ENCODE measurements around the gene GCGR. TPM values are rescaled to one million over a fixed set of nuclear protein-coding genes. Genes with fewer than 3 reads are reported as not detected.

GCGR gene
- total and polyA plus RNA-seq, 2 of the 13 experiments (the other 11 are each of a cell fraction or from before 2014, with no cell fraction given): 0.04 to 0.13 TPM

DNA sequence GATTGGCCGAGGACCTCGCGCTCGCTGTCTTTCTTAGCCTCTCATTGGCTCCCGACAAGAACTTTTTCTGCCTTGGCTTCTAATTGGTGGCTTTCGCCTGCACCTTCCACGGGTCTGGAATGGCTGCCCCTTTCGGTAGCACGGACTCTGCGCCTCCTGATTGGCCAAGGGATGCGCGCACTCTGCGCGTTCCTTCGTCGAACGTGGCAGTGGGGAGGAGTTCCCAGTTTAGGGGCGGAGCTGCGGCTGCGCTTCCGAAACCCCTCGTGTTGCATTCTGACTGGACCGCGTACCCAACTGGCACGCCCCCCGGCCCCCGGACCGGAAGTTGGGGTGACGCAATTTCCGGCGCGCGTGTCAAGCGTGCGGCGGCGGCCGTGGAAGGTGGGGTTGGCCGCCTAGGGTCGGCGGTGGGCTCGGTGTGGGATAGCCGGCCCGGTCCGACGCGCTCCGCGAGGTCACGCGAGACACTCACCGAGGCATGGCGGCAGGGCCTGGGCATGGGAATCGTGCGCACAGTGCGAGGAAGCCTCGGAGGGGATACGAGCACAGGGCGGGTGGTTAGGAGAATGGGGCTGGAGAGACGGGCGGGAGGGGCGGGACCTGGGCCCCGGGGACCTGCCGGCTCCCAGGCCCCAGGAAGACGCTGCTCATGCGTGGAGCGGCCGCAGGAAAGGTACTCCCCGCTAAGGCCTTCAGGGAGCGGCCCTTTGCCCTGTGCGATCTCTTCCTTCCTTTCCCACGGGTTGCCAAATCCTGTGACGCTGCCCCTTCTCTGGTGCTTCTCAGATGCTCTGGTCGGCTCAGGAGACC is 57.0 kb downstream of the GCGR start (continued):
- TF ChIP-seq ZNF720 (CRISPR knock-in tag; IDR thresholded peaks at IDR 0.05) (no peak), ZNF607 (CRISPR knock-in tag; IDR thresholded peaks at IDR 0.05; ENCODE audit: borderline replicate concordance) (peak; percentile 21; the same call in 1 of the 2 replicates), SRF (IDR thresholded peaks at IDR 0.05; ENCODE audit: low read depth, low read length) (0 out of 2 replicates have a peak, but pooled peaks have one; percentile 13), BORCS8-MEF2B (CRISPR knock-in tag; IDR thresholded peaks at IDR 0.05) (peak; percentile 6; the same call in 1 of the 2 replicates), RFXANK (CRISPR knock-in tag; IDR thresholded peaks at IDR 0.05) (peak; percentile 47; the same call in 1 of the 2 replicates), BRCA1 (CRISPR knock-in tag; IDR thresholded peaks at IDR 0.05) (peak; percentile 86; the same call in 1 of the 2 replicates), ZNF468 (CRISPR knock-in tag; IDR thresholded peaks at IDR 0.05) (no peak; the same call in 1 of the 2 replicates), PCBP2 (optimal IDR thresholded peaks at IDR 0.05; ENCODE audit: low read depth, low read length, poor library complexity, severe bottlenecking) (no peak), ZNF773 (CRISPR knock-in tag; IDR thresholded peaks at IDR 0.05; ENCODE audit: borderline replicate concordance) (peak; percentile 87; the same call in 1 of the 2 replicates), ZBTB1 (CRISPR knock-in tag; IDR thresholded peaks at IDR 0.05; ENCODE audit: borderline replicate concordance) (peak; percentile 35; the same call in 1 of the 2 replicates), ZNF44 (CRISPR knock-in tag; IDR thresholded peaks at IDR 0.05) (peak; percentile 97; the same call in 1 of the 2 replicates), CENPT (CRISPR knock-in tag; IDR thresholded peaks at IDR 0.05; ENCODE audit: low read depth) (peak; percentile 81; the same call in 1 of the 2 replicates)
- TF ChIP-seq, protein P1, sequence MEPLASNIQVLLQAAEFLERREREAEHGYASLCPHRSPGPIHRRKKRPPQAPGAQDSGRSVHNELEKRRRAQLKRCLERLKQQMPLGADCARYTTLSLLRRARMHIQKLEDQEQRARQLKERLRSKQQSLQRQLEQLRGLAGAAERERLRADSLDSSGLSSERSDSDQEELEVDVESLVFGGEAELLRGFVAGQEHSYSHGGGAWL (CRISPR knock-in tag; IDR thresholded peaks at IDR 0.05): peak; percentile 94
- TF ChIP-seq, protein P2, sequence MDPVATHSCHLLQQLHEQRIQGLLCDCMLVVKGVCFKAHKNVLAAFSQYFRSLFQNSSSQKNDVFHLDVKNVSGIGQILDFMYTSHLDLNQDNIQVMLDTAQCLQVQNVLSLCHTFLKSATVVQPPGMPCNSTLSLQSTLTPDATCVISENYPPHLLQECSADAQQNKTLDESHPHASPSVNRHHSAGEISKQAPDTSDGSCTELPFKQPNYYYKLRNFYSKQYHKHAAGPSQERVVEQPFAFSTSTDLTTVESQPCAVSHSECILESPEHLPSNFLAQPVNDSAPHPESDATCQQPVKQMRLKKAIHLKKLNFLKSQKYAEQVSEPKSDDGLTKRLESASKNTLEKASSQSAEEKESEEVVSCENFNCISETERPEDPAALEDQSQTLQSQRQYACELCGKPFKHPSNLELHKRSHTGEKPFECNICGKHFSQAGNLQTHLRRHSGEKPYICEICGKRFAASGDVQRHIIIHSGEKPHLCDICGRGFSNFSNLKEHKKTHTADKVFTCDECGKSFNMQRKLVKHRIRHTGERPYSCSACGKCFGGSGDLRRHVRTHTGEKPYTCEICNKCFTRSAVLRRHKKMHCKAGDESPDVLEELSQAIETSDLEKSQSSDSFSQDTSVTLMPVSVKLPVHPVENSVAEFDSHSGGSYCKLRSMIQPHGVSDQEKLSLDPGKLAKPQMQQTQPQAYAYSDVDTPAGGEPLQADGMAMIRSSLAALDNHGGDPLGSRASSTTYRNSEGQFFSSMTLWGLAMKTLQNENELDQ (CRISPR knock-in tag; IDR thresholded peaks at IDR 0.05; ENCODE audit: borderline replicate concordance): peak; percentile 62; the same call in 1 of the 2 replicates
- TF ChIP-seq, protein P3, sequence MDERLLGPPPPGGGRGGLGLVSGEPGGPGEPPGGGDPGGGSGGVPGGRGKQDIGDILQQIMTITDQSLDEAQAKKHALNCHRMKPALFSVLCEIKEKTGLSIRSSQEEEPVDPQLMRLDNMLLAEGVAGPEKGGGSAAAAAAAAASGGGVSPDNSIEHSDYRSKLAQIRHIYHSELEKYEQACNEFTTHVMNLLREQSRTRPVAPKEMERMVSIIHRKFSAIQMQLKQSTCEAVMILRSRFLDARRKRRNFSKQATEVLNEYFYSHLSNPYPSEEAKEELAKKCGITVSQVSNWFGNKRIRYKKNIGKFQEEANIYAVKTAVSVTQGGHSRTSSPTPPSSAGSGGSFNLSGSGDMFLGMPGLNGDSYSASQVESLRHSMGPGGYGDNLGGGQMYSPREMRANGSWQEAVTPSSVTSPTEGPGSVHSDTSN (CRISPR knock-in tag; IDR thresholded peaks at IDR 0.05): no peak
- TF ChIP-seq, protein P4, sequence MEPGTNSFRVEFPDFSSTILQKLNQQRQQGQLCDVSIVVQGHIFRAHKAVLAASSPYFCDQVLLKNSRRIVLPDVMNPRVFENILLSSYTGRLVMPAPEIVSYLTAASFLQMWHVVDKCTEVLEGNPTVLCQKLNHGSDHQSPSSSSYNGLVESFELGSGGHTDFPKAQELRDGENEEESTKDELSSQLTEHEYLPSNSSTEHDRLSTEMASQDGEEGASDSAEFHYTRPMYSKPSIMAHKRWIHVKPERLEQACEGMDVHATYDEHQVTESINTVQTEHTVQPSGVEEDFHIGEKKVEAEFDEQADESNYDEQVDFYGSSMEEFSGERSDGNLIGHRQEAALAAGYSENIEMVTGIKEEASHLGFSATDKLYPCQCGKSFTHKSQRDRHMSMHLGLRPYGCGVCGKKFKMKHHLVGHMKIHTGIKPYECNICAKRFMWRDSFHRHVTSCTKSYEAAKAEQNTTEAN (CRISPR knock-in tag; conservative IDR thresholded peaks at IDR 0.05): peak; percentile 75; the same call in 1 of the 2 replicates
- TF ChIP-seq, protein P5, sequence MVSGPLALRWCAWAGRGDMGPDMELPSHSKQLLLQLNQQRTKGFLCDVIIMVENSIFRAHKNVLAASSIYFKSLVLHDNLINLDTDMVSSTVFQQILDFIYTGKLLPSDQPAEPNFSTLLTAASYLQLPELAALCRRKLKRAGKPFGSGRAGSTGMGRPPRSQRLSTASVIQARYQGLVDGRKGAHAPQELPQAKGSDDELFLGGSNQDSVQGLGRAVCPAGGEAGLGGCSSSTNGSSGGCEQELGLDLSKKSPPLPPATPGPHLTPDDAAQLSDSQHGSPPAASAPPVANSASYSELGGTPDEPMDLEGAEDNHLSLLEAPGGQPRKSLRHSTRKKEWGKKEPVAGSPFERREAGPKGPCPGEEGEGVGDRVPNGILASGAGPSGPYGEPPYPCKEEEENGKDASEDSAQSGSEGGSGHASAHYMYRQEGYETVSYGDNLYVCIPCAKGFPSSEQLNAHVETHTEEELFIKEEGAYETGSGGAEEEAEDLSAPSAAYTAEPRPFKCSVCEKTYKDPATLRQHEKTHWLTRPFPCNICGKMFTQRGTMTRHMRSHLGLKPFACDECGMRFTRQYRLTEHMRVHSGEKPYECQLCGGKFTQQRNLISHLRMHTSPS (CRISPR knock-in tag; IDR thresholded peaks at IDR 0.05; ENCODE audit: low read depth): no peak
- TF ChIP-seq, protein P6, sequence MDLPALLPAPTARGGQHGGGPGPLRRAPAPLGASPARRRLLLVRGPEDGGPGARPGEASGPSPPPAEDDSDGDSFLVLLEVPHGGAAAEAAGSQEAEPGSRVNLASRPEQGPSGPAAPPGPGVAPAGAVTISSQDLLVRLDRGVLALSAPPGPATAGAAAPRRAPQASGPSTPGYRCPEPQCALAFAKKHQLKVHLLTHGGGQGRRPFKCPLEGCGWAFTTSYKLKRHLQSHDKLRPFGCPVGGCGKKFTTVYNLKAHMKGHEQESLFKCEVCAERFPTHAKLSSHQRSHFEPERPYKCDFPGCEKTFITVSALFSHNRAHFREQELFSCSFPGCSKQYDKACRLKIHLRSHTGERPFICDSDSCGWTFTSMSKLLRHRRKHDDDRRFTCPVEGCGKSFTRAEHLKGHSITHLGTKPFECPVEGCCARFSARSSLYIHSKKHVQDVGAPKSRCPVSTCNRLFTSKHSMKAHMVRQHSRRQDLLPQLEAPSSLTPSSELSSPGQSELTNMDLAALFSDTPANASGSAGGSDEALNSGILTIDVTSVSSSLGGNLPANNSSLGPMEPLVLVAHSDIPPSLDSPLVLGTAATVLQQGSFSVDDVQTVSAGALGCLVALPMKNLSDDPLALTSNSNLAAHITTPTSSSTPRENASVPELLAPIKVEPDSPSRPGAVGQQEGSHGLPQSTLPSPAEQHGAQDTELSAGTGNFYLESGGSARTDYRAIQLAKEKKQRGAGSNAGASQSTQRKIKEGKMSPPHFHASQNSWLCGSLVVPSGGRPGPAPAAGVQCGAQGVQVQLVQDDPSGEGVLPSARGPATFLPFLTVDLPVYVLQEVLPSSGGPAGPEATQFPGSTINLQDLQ (CRISPR knock-in tag; IDR thresholded peaks at IDR 0.05): 0 out of 2 replicates have a peak, but pooled peaks have one; percentile 85

Data from HepG2 (cell line).